Fibroblast of lung (primary cell): Measurements from ENCODE around the gene SEPTIN2. TPM values are rescaled to one million over a fixed set of nuclear protein-coding genes. Genes with fewer than 3 reads are reported as not detected.

Experiments
- DNase-seq, 2 donors: peaks; one replicate each; pipeline versions ENCODE4 v3.0.0 to v3.0.0-alpha.2; 2010; ENCODE audit warnings: low read depth in 2 of 2
- H2AFZ ChIP-seq: 2 replicates; pipeline ENCODE4 v1.5.1; 2012; ENCODE audit warnings: low read length, control low read depth, inconsistent platforms
- H3K27ac ChIP-seq: 2 replicates; pipeline ENCODE4 v1.5.1; 2011; ENCODE audit warnings: low read length, control low read depth; ENCODE audit not compliant: insufficient read depth
- H3K27me3 ChIP-seq: 2 replicates; pipeline ENCODE4 v1.5.1; 2011; ENCODE audit warnings: mild to moderate bottlenecking, low read length; ENCODE audit not compliant: control insufficient read depth, insufficient read depth
- H3K36me3 ChIP-seq: 2 replicates; pipeline ENCODE4 v1.5.1; 2011; ENCODE audit warnings: low read length; ENCODE audit not compliant: control insufficient read depth, insufficient read depth
- H3K4me1 ChIP-seq: 2 replicates; pipeline ENCODE4 v1.5.1; 2011; ENCODE audit warnings: low read length; ENCODE audit not compliant: control insufficient read depth, insufficient read depth; ENCODE audit errors: extremely low read depth
- H3K4me2 ChIP-seq: 2 replicates; pipeline ENCODE4 v1.5.1; 2011; ENCODE audit warnings: low read length, control low read depth; ENCODE audit not compliant: insufficient read depth; ENCODE audit errors: extremely low read depth
- H3K4me3 ChIP-seq, 4 experiments: fragments of 200-600 bp in 1 of 4; sonication (generic) in 1 of 4; replicated peaks in 1 of 4; 2 replicates each; pipeline ENCODE4 v1.5.1; 2011 to 2016; ENCODE audit warnings: low read length in 4 of 4, low read depth in 3 of 4, mild to moderate bottlenecking in 3 of 4, control low read depth in 2 of 4, inconsistent platforms in 1 of 4, mixed read lengths in 1 of 4; ENCODE audit not compliant: insufficient read depth in 1 of 4; ENCODE audit errors: control extremely low read depth in 1 of 4
- H3K79me2 ChIP-seq: 2 replicates; pipeline ENCODE4 v1.5.1; 2012; ENCODE audit warnings: mild to moderate bottlenecking, low read length, inconsistent platforms; ENCODE audit not compliant: control insufficient read depth, insufficient read depth
- H3K9ac ChIP-seq: 2 replicates; pipeline ENCODE4 v1.5.1; 2011; ENCODE audit warnings: mild to moderate bottlenecking, low read length, control low read depth; ENCODE audit not compliant: insufficient read depth
- H3K9me3 ChIP-seq: 2 replicates; pipeline ENCODE4 v1.5.1; 2012; ENCODE audit warnings: low read depth, low read length; ENCODE audit not compliant: control insufficient read depth, insufficient read depth
- H4K20me1 ChIP-seq: 2 replicates; pipeline ENCODE4 v1.5.1; 2011; ENCODE audit warnings: low read length; ENCODE audit not compliant: control insufficient read depth, insufficient read depth; ENCODE audit errors: extremely low read depth
- CTCF ChIP-seq, 2 donors: IDR thresholded peaks in 1 of 2; conservative IDR thresholded peaks in 1 of 2; 1 replicate in 1 of 2; 2 replicates in 1 of 2; pipeline ENCODE4 v1.5.1; 2011 to 2012; ENCODE audit warnings: low read length in 2 of 2, control low read depth in 1 of 2, inconsistent platforms in 1 of 2, low read depth in 1 of 2, mild to moderate bottlenecking in 1 of 2
- EZH2 ChIP-seq: IDR thresholded peaks from 2 replicates; pipeline ENCODE4 v1.5.1; 2012; ENCODE audit warnings: low read length, control low read depth, mild to moderate bottlenecking; ENCODE audit errors: missing control alignments
- polyA plus RNA-seq, 2 donors: library from polyadenylated mRNA; depleted of rRNA in 1 of 2; stranded (reverse) in 1 of 2; unstranded in 1 of 2; fragments of >200 nt; gene quantifications; 2 replicates each; pipeline ENCODE4 v1.2.1, GENCODE V29; 2011 to 2012; ENCODE audit warnings: missing spikeins in 1 of 2
- total RNA-seq: library from RNA; depleted of rRNA; stranded (reverse); fragments of >200 nt; gene quantifications from 2 replicates; pipeline ENCODE4 v1.2.1, GENCODE V29; 2014

The SEPTIN2 gene
- total and polyA plus RNA-seq, 2 donors (not counting 1 experiment from before 2014, with no cell fraction given), result 403 to 927 TPM

- Histone ChIP-seq H3K4me1 (peaks cover 2% of the 10 kb centered on the region), H3K36me3 (peaks cover 5% of the 10 kb centered on the region), H4K20me1 (no peaks in the 10 kb centered on the region)
Observed at GRCh38 chr2:241323778-241324177, 8.1 kb downstream of the SEPTIN2 start.

GRCh38 chr2:241324775-241325174, 9.1 kb downstream of the SEPTIN2 start:
- Histone ChIP-seq H3K4me1 (peaks cover 2% of the 10 kb centered on the region), H3K9me3 (no peaks in the 10 kb centered on the region), H3K36me3 (peaks cover 5% of the 10 kb centered on the region), H2AFZ (no peak overlapping the region), H3K4me2 (peak overlapping the region; percentile 23), H4K20me1 (no peaks in the 10 kb centered on the region), H3K27me3 (no peaks in the 10 kb centered on the region), H3K79me2 (peaks cover 77% of the 10 kb centered on the region), H3K4me3 (no peak overlapping the region), H3K9ac (no peak overlapping the region), H3K27ac (no peak overlapping the region)
- no peak for DNase-seq
- no peak for TF ChIP-seq EZH2
- no peak for TF ChIP-seq CTCF (conservative IDR thresholded peaks at IDR 0.05 in 1 of 2, IDR thresholded peaks at IDR 0.05 in 1 of 2; ENCODE audit: low read depth in 1 of 2, low read length in 2 of 2)

More at GRCh38 chr2:241323778-241324177, 8.1 kb downstream of the SEPTIN2 start:
- Histone ChIP-seq H3K27ac (no peak overlapping the region), H3K27me3 (no peaks in the 10 kb centered on the region), H3K9ac (no peak overlapping the region), H2AFZ (no peak overlapping the region), H3K4me3 (no peak overlapping the region), H3K4me2 (no peak overlapping the region), H3K9me3 (no peaks in the 10 kb centered on the region), H3K79me2 (peaks cover 85% of the 10 kb centered on the region)
- no peak for DNase-seq
- no peak for TF ChIP-seq EZH2
- no peak for TF ChIP-seq CTCF (conservative IDR thresholded peaks at IDR 0.05 in 1 of 2, IDR thresholded peaks at IDR 0.05 in 1 of 2; ENCODE audit: low read depth in 1 of 2, low read length in 2 of 2)

GRCh38 chr2:241325257-241325656, 9.5 kb downstream of the SEPTIN2 start:
- Histone ChIP-seq H3K27ac (no peak overlapping the region), H3K4me3 (no peak overlapping the region), H2AFZ (no peak overlapping the region), H3K79me2 (peaks cover 74% of the 10 kb centered on the region), H3K4me1 (peaks cover 2% of the 10 kb centered on the region), H3K4me2 (no peak overlapping the region), H3K36me3 (peaks cover 7% of the 10 kb centered on the region), H3K27me3 (no peaks in the 10 kb centered on the region), H4K20me1 (no peaks in the 10 kb centered on the region), H3K9ac (no peak overlapping the region), H3K9me3 (no peaks in the 10 kb centered on the region)
- TF ChIP-seq CTCF (conservative IDR thresholded peaks at IDR 0.05 in 1 of 2, IDR thresholded peaks at IDR 0.05 in 1 of 2; ENCODE audit: low read depth in 1 of 2, low read length in 2 of 2) (no peak), EZH2 (no peak)
- no peak for DNase-seq
